Measurements from ENCODE around the gene HDAC9. TPM values are rescaled to one million over a fixed set of nuclear protein-coding genes. Genes with fewer than 3 reads are reported as not detected.

HDAC9 gene
- total RNA-seq, 4 donors from 2014 or later = 3.0 to 14.0 (median 5.6) TPM

GRCh38 chr7:18905316-18905943 is 409.9 kb downstream of the HDAC9 start:
- H3K27me3 ChIP-seq = no peaks in the 10 kb centered on the region
- in situ Hi-C loops (cut with MboI; ENCODE audit: low sequenced_read_pairs in 4 of 4) (no loop called here), intact Hi-C loops (cut with DNase I; ENCODE audit: low total_unique reads) (no loop called here)
- no peaks in the 10 kb centered on the region for H3K4me1 ChIP-seq
- H3K27ac ChIP-seq = no peak overlapping the region
- DNase-seq (no peak), ATAC-seq (no peak)
- no peak overlapping the region for H3K4me3 ChIP-seq
- no peaks in the 10 kb centered on the region for H3K9me3 ChIP-seq
- TF ChIP-seq POLR2A (IDR thresholded peaks at IDR 0.05) (no peak), CTCF (IDR thresholded peaks at IDR 0.05 in 4 of 5, conservative IDR thresholded peaks at IDR 0.05 in 1 of 5) (no peak)
- H3K36me3 ChIP-seq = no peaks in the 10 kb centered on the region

- Histone ChIP-seq H3K27me3 (no peaks in the 10 kb centered on the region), H3K36me3 (no peaks in the 10 kb centered on the region), H3K9me3 (no peaks in the 10 kb centered on the region), H3K4me3 (no peak overlapping the region), H3K4me1 (no peaks in the 10 kb centered on the region), H3K27ac (no peak overlapping the region)
- ATAC-seq = no peak
- no peak for DNase-seq
- in situ Hi-C loops (cut with MboI; ENCODE audit: low sequenced_read_pairs in 4 of 4) (no loop called here), intact Hi-C loops (cut with DNase I; ENCODE audit: low total_unique reads) (no loop called here)
- no peak for TF ChIP-seq CTCF (IDR thresholded peaks at IDR 0.05 in 4 of 5, conservative IDR thresholded peaks at IDR 0.05 in 1 of 5)
- TF ChIP-seq POLR2A (IDR thresholded peaks at IDR 0.05) = no peak
Measured at GRCh38 chr7:18906901-18907300, 411.4 kb downstream of the HDAC9 start.

- no peak for DNase-seq
- no peak overlapping the region for H3K27ac ChIP-seq
- H3K4me3 ChIP-seq = no peak overlapping the region
- no peaks in the 10 kb centered on the region for H3K4me1 ChIP-seq
- in situ Hi-C loops (cut with MboI; ENCODE audit: low sequenced_read_pairs in 4 of 4) = no loop called here
- no peaks in the 10 kb centered on the region for H3K9me3 ChIP-seq
- TF ChIP-seq POLR2A (IDR thresholded peaks at IDR 0.05) = no peak
- TF ChIP-seq CTCF (IDR thresholded peaks at IDR 0.05 in 4 of 5, conservative IDR thresholded peaks at IDR 0.05 in 1 of 5) = no peak
- H3K27me3 ChIP-seq = no peaks in the 10 kb centered on the region
- no peak for ATAC-seq
- intact Hi-C loops (cut with DNase I; ENCODE audit: low total_unique reads) = no loop called here
- no peaks in the 10 kb centered on the region for H3K36me3 ChIP-seq
Measured at GRCh38 chr7:18913106-18913505, 417.6 kb downstream of the HDAC9 start.

- Histone ChIP-seq H3K4me3 (no peak overlapping the region), H3K36me3 (no peaks in the 10 kb centered on the region), H3K27me3 (no peaks in the 10 kb centered on the region), H3K9me3 (no peaks in the 10 kb centered on the region), H3K27ac (no peak overlapping the region), H3K4me1 (no peaks in the 10 kb centered on the region)
- in situ Hi-C loops (cut with MboI; ENCODE audit: low sequenced_read_pairs in 4 of 4) = no loop called here
- no peak for TF ChIP-seq POLR2A (IDR thresholded peaks at IDR 0.05)
- TF ChIP-seq CTCF (IDR thresholded peaks at IDR 0.05 in 4 of 5, conservative IDR thresholded peaks at IDR 0.05 in 1 of 5) = no peak
- ATAC-seq (no peak), DNase-seq (no peak)
- intact Hi-C loops (cut with DNase I; ENCODE audit: low total_unique reads) = no loop called here
Measured at GRCh38 chr7:18916826-18917225, 421.3 kb downstream of the HDAC9 start.

GRCh38 chr7:18927134-18927533 is 431.6 kb downstream of the HDAC9 start:
- intact Hi-C loops (cut with DNase I; ENCODE audit: low total_unique reads) (no loop called here), in situ Hi-C loops (cut with MboI; ENCODE audit: low sequenced_read_pairs in 4 of 4) (no loop called here)
- H3K9me3 ChIP-seq = no peaks in the 10 kb centered on the region
- no peaks in the 10 kb centered on the region for H3K36me3 ChIP-seq
- DNase-seq (no peak), ATAC-seq (no peak)
- TF ChIP-seq CTCF (IDR thresholded peaks at IDR 0.05 in 4 of 5, conservative IDR thresholded peaks at IDR 0.05 in 1 of 5) (no peak), POLR2A (IDR thresholded peaks at IDR 0.05) (no peak)
- H3K27me3 ChIP-seq = no peaks in the 10 kb centered on the region
- no peak overlapping the region for H3K27ac ChIP-seq
- no peaks in the 10 kb centered on the region for H3K4me1 ChIP-seq
- no peak overlapping the region for H3K4me3 ChIP-seq
